PC-9 (cell line): Measurements from ENCODE around the gene BAIAP2.

Experiments
- EZH2 ChIP-seq: fragments of 200-600 bp; sonication (generic); IDR thresholded peaks from 2 replicates; pipeline ENCODE4 v1.8.0; 2017; ENCODE audit warnings: antibody characterized with exemption, low read depth
- TF ChIP-seq, protein P1 (sequence below): fragments of 200-600 bp; sonication (generic); conservative IDR thresholded peaks from 2 replicates; pipeline ENCODE4 v1.6.1; 2017; ENCODE audit warnings: mixed run types, antibody characterized with exemption, mild to moderate bottlenecking, moderate library complexity

DNA sequence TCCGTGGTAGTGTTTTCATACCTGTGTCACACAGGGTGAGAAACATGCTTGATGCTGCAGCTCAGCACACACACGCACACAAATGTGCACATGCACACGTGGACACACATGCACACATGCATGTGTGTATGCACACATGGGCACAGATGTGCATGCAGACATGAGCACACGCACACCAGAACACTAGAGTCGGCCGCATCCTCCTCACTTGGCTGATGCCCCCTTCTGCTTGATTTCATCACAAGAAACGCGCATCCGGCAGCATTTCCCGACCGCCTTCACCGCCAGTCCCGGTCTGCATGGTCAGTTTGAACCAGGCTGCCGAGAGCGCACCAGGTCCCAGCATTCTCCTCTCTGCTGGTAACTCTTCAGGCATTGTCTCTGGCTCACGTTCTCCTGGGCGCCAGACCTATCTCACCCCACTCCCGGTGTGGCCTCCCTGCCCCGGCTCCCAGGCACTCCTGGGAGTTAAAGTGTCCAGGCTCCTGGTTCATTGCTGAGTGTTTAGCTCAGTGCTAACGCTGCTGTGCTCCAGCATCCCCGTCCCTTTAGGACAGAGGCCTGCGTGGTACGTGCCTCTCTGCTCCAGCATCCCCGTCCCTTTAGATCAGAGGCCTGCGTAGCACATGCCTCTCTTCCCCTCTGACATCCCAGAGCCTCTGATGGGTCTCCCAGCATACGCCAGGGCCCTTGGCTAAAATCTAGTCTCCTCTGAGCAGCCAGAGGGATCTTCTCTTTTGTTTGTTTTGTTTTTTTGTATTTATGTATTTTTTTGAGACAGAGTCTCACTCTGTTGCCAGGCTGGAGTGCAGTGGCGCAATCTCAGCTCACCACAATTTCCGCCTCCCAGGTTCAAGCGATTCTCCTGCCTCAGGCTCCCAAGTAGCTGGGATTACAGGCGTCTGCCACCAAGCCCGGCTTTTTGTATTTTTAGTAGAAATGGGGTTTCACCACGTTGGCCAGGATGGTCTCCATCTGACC, 16.0 kb downstream of the BAIAP2 start:
- TF ChIP-seq, protein P1, sequence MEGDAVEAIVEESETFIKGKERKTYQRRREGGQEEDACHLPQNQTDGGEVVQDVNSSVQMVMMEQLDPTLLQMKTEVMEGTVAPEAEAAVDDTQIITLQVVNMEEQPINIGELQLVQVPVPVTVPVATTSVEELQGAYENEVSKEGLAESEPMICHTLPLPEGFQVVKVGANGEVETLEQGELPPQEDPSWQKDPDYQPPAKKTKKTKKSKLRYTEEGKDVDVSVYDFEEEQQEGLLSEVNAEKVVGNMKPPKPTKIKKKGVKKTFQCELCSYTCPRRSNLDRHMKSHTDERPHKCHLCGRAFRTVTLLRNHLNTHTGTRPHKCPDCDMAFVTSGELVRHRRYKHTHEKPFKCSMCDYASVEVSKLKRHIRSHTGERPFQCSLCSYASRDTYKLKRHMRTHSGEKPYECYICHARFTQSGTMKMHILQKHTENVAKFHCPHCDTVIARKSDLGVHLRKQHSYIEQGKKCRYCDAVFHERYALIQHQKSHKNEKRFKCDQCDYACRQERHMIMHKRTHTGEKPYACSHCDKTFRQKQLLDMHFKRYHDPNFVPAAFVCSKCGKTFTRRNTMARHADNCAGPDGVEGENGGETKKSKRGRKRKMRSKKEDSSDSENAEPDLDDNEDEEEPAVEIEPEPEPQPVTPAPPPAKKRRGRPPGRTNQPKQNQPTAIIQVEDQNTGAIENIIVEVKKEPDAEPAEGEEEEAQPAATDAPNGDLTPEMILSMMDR, result no peak
- TF ChIP-seq EZH2, result no peak
